Measurements from ENCODE around the gene SNORC.

DNA sequence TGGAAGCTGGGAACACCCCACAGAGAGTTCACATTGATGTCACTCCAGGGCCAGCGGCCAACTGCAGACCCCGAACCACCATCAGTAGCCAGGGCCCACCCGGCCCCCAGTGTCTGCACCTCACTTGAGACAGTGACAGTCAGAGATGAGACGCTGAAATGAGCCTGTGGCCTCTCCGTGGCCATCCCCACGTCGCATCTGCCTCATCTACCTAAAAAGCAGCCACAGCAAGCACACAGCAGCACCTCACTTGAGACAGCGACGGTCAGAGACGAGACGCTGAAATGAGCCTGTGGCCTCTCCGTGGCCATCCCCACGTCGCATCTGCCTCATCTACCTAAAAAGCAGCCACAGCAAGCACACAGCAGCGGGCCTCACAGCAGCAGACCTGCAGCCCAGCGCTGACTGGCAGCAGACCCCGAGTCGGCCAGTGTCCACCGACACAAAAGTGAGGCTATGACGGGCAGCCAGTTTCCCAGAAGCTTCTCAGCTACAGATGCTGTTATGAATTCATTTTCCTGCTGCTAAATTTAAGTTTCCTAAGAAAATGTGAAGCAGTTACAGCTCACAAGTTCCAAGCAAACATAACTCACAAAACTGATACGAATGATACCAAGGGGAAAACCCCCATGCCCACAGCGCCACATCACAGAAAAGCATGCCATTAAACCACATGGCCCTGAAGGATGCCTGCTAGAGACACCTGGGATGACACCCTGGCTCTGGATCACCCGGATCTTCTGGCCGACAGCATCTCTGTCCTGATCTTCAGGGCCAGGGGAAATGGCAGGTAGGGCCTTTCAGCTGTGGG is 27.7 kb downstream of the SNORC start:
- TF ChIP-seq, protein P1, sequence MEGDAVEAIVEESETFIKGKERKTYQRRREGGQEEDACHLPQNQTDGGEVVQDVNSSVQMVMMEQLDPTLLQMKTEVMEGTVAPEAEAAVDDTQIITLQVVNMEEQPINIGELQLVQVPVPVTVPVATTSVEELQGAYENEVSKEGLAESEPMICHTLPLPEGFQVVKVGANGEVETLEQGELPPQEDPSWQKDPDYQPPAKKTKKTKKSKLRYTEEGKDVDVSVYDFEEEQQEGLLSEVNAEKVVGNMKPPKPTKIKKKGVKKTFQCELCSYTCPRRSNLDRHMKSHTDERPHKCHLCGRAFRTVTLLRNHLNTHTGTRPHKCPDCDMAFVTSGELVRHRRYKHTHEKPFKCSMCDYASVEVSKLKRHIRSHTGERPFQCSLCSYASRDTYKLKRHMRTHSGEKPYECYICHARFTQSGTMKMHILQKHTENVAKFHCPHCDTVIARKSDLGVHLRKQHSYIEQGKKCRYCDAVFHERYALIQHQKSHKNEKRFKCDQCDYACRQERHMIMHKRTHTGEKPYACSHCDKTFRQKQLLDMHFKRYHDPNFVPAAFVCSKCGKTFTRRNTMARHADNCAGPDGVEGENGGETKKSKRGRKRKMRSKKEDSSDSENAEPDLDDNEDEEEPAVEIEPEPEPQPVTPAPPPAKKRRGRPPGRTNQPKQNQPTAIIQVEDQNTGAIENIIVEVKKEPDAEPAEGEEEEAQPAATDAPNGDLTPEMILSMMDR (IDR thresholded peaks at IDR 0.05): no peak
- no peak for TF ChIP-seq EP300 (IDR thresholded peaks at IDR 0.05)
- TF ChIP-seq POLR2A (IDR thresholded peaks at IDR 0.05): no peak
- no peak for TF ChIP-seq POLR2AphosphoS5 (IDR thresholded peaks at IDR 0.05)
